Colon (tissue), 2 donors: ENCODE measurements around the gene ATP13A1.

Source experiments
- FAIRE-seq: peaks from 2 replicates; lab custom pipeline; 2012; peaks lifted over from hg19 to GRCh38; lab: Jason Lieb, UNC
- donor health status: control.
- donor health status: control.

The ATP13A1 gene

DNA sequence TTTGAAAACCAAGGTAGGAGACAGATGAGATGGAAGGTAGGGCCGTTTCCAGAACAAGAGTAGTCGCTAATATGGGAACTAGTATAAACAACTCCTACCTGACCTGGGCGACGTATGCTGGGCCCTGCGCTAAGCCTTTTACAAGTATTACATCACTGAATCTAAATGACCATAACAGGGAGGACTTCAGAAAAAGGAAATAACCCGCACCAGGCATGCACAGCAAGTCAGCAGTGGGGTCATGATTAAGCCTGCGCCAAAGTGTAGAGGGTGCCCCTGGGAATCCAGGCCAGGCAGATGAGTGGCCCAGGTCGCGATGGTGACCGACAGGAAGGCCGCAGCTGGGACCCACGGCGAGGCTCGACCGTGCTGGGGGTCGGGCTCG is 613 bp downstream of the ATP13A1 start:
- no peak for FAIRE-seq

DNA sequence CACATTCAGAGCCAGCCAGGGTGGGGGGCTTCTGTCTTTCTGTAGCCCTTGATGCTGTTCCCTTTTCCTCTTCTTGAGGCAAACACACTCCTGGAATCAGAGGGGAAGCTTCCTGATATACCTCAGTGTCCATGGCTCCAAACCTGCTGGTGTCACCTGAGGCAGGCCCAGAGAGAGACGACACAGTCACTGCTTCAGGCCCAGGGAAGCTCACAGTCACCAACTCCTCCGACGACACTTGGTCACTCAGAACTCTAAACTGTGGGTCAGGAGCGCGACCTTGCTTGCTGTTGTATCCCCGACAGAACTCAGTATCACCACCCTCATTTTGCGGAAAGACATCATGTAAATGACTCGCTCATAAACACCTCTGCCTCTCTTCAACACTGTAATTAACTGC is 1.1 kb downstream of the ATP13A1 start:
- FAIRE-seq, result no peak

DNA sequence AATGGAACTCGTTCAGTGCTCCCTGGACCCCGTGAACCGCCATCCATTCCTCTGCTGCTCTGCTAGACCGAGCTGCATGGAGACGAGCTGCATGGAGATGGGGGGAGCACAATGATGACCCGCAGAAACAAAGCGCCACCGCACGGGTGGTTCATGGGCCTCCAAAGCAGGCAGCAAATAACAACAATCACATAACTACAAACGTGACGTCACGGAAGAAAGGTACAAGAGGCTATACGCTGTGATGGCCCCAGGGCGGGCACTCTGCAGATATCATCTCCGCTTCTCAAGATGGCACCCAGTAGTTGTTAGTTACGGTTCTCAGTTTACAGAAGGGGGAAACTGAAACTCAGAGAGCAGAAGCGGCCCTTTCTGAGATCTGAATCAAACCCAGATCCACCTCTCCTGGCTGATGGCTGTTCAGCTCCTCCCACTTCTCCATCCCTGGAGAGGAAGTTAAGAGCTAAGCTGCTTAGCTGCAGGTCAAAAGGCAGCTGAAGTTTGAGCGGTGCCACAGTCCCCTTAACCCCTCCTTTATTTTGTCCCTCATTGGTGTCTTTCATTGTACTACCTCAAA is 1.7 kb downstream of the ATP13A1 start:
- FAIRE-seq, result no peak

DNA sequence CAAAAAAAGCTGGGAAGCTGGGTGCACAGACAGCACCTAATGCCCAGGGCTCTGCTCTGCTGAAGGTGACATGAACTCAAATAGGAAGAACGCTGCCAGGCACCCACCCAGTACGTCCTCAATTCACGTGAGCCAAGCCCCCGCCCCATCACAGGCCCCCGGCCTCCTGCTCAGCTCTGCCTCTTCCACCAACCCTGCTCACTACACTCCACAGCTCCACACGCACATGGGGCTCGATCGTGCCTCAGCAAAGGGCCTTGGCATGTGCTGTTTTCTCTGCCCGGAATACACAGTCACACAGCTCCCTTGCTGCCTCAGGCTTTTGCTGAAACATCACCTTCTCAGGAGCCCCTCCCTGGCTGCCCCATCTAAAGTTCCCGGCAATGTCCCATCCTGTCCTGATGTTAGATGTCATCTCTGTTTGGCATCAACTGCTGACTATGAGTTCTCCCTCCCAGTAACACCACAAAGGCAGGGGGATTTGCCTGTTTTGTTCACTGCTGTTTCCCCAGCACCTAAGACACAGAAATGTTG is 2.3 kb downstream of the ATP13A1 start:
- no peak for FAIRE-seq

DNA sequence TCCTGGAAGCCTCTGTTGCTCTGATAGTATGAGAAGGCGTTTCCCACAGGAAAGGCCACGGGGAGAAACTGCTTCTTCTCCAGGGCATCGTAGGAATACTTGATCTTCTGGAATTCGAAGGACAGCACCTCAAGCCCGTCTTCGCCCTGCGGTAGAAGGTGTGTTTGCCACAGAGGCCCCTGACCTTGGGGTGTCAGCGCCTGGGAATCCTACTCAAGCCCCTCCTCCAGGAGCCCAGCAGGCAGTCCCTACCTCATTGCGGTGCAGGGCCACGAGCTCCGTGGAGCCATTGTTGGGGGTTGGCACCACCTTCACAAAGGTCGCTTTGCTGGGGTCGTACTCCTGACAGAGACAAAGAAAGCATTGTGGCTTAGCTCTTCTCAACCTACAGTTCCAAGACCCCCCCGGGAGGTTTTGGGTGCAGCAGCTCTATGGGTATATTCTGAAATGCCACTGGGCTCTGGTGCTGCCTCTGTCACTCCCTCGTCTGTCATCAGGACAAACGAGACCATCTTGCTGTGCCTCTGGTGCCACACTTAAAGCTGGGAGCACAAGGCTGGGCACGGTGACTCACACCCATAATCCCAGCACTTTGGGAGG is 3.7 kb downstream of the ATP13A1 start:
- no peak for FAIRE-seq

DNA sequence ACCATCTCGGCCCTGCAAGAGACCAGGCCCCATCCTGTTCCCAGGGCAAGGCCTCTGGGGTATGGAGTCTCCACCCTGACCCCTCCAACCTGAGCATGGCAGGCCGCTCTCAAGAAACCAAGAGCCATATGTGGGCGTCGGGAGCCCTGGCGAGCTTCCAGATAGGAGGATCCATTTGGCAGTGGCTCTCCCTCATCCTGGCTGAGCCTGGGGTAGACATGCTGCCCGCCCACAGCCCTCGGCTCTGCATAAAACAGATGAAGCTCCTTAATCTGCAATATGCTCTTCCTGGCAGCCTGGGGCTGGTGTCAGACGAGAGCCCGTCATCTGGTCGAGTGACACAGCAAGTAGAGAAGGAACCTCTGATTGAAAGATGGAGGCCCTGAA is 6.1 kb downstream of the ATP13A1 start:
- no peak for FAIRE-seq

DNA sequence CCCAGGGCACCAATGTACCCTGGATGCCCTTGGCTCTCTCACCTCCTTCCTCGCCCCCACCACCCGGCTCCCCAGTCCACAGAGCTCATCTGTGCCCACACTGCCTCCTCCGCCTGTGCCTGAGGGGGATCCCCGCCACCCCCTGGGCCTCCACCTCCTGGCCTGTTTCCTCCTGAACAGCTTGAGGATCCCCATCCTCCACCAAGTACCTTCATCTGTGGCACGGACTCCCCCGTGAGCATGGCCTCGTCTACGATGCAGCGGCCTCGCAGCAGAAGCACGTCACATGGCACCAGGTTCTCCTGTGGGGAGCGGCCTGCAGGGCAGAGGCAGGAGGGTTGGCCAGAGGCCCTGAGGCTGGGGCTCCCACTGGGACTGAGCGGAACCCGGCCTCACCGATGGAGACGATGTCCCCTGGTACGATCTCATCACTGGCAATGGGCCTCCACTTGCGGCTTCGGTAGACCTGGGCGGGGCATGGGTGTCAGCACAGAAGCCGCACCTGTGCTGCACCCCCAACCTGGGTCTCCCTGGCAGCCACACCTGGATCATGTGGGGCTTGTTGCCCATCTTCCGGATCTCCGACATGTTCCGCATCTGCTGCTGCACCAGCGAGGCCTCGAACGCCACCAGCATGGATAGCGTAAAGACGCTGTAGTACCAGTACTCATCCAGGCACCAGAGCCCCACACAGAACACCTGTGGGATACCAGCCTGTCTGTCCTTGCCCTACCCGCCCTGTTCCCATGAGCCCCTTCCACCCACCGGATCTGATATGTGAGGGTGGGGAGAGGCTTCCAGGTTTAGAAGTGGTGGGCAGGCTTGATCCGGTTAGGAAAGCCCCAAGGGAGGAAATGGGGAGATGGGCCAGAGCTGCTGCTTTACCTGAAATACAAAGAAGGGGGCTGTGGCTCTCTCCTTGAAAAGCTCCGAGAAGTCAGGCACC is 6.8 kb downstream of the ATP13A1 start:
- no peak for FAIRE-seq

DNA sequence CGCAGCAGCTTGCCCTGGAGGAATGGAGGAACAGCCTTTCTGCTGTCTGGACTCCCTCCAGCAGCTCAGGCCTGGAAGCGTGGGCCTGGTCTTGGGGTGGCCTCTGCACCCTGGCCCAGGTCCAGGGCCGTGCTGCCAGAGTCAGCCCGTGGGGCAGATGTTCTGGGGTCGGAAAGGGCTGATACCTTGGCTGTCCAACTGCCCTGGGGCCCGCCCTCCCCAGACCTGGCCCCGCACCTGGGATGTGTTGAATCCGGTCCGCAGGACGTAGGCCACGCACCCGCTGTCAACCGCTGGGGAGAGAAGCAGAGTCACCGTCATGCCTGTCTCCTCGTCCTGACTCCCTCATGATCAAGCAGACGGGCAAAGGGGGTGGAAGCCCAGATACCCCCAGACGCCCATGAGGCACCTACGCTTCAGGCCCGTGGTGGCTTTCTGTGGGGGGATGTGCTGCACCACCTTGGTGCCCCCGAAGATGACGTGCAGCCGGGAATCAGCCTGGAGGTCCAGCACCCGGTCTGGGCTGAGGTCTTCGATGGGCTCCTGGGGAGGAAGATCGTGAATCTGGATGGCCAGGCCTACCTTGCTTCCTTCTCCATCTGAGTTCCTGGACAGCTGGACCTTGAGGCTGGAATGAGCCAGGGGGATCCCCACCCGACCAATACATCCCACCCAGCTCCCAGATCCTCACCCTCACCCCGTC is 7.7 kb downstream of the ATP13A1 start:
- FAIRE-seq, result no peak

DNA sequence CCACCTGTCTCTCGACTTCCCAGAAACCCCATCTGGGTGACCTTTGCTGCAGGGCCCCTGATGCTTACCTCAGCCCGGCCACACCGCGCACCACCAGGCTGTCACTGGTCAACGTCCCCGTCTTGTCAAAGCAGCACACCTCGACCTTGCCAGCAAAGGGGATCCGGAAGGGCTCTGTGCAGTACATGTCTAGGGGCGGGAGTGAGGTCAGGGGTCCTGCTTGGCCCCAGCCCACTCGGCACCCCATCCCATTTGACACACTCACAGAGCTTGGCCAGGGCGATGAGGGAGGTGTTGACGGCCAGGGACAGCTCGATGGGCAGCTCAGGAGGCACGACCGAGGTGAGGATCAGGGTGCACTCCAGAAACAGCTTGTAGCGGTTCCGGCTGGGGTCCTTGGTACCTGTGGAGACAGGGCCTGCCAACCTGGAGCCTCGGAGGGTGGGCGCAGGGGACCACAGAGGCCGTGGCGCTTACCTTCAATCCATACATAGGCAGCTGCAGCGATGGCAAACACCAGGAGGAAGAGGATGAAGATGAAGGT is 8.4 kb downstream of the ATP13A1 start:
- no peak for FAIRE-seq

DNA sequence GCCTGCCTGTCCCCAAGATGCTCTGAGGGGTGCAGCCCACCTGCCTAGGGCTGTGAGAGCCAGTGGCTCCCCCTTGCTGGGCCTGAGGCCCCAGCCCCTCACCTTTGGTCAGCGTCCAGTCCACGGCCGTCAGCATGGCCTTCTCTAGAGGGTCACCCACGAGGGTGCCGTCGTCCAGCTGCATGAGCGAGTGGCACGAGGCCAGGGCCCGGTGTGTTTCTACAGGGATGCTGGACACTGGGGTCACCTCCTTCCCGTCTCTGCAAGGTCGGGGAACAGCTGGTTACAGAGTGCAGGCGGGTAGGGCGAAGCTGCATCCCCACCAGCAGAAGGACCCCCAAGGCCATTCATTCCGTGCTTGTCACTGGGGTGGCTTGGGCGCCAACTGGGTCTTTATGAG is 9.0 kb downstream of the ATP13A1 start:
- FAIRE-seq, result no peak

DNA sequence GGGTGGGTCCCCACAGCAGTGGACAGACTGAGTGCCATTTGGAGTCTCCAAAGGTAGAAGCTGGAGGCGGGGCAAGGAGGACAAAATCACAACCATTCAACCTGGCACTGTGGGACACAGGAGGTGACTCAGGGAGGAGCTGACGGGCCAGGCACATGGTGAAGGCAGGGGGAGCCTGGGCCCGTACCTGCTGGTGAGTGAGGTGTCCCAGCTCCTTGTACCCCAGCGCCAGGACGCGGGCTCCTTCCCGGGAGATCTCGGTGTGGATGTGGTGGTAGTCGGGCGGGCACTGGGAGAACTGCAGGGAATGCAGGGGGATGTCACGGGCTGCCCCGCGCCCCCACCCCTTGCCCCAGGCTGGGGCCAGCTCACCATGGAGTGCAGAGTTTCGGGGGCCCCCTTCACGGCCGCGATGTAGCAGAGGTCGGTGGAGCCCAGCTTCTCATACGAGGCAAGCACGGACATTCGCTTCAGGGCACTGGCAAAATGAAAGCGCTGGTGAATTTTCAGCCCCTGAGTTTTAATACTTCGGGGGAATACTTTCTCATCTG is 9.8 kb downstream of the ATP13A1 start:
- FAIRE-seq, result no peak

DNA sequence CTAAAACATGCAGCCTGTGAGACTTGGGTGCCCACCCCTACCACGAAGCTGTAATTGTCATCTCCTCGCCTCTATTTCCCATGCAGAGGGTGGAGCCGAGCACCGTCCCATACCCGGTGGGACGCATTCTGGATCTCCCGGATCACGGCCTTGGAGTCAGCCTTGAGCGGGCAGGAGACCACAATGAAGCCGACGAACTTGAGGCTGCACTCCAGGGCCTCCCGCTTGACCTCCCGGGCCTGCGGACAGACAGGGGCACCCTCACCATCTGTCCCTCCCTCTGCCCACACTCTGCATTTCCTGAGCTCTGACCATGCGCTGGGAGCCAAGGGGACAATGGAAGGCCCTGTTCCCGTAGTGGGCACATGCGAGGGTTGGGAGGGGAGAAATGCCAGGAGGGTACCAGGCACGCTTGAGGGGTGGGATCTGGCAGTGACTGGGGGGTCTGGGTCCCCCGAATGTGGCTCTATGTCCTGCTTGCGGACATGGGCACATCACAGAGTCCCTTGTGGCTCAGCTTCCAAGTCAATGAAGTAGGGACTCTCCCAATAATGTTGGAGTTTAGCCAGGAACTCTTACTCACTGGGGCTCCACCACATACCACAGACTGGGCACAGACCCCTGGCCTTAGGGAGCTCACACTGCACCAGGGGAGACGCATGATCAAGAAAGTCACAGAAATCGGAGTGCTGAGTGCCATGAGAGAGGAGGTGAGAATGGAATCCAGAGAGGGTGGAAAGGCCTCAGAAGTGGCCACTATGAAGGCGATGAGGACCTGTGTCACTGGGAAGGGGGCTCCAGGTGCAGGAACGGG is 10.8 kb downstream of the ATP13A1 start:
- no peak for FAIRE-seq

DNA sequence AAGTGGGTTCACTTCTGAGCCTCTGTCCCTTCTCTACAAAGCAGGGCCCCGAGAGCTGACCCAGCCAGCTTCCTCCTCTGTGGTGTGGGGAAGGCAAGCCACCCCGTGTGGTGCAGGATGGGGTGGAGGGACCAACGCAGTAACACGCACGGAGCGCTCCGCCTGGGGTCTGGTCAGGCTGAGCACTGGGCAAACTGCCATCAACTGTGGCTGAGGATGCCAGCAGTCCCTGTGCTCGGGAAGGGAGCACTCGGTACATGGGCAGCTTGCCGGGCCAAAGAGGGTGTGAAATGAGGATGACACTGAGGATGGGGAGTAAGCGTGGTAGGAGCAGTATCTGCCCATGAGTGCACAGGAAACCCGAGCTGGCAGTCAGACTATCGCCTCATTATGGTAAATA is 12.4 kb downstream of the ATP13A1 start:
- no peak for FAIRE-seq

DNA sequence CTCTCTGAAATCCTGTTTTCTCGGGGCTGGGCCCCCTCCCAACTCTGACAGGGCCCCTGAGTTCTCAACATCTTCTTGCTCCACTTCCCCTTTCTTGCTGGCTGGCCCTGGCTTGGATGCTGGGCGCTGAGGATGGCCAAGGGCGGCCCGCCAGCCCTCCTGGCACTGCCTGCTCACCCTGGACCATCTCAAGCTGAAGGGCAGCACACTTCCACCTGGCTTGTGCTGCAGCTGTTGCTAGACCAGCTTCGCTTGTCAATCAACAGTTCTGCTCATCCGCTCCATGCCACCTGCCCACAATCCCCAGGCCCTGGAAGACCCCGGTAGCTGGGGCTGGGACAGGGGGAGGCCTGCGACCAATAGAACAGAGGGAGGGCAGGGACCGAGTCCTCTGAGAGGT is 13.1 kb downstream of the ATP13A1 start:
- FAIRE-seq, result no peak

DNA sequence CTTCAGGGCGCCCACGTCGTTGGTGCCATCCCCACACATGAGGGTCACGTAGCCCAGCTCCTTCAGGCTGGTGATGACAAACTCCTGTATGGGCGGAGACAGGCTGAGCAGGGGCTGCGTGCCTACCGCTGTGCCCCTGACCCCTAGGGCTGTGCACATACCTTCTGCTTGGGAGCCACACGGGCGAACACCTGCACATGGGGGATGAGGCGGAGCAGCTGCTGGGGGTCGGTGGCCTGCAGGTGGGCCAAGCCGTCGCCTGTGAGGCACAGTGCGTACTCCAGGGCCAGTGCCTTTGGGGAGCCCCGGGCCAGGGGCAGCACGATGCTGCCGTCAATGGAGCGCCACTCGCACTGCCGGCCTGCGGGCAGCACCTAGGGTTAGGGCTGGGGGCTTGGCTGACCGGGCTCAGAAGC is 13.9 kb downstream of the ATP13A1 start:
- no peak for FAIRE-seq

DNA sequence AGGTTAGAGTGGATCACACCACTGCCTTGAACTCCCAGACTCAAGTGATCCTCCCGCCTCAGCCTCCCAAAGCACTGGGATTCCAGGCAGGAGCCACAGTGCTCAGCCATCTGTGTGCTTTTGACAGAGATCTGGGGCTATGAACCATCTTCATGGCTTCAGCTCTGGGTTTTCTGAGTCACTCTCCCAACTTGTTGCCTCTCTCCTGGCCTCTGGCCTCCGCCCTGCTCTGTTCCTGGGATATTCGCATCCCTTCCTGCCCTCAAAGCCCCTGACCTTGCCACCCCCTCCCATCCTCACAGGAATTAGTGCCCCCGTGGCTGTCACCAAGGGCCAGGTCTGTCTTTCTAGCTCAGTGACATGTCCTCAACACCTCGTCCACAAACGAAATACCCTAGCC is 14.3 kb downstream of the ATP13A1 start:
- no peak for FAIRE-seq

DNA sequence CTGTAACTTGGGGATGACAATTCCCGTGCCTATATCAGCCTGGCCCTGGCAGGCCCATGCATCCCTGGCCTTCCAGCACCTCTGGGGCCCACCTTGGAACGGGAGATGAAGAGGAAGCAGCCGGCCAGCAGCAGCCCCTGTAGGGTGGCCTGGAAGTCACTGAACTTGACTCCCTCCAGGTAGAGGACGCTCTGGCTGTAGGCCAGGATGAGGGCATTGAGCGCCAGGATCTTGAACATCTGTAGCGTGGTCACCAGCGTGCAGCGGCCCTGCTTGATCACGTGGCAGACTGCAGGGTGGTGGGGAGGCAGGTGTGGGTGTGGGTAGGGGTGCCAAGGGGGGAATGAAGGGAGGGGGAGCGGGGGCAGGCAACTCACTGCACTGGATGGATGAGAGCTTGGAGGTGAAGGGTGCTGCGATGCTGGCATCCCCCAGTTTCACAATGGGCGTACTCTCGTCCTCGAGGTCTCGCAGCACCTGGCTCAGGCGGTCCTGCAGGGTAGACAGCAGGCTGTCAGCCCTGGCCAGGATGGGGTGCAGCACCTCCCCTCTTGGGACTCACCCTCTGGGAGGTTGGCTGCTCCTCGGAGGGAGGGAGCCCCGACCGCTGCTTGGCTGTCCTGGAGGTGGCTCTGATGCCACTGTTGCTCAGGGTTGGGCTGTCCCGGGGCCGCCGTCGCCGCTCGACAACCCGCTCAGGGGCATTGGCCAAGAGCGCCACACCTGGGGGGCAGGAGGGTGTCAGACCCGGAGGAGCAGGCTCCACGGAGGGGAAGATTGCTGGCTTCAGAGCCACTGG is 16.2 kb downstream of the ATP13A1 start:
- no peak for FAIRE-seq

DNA sequence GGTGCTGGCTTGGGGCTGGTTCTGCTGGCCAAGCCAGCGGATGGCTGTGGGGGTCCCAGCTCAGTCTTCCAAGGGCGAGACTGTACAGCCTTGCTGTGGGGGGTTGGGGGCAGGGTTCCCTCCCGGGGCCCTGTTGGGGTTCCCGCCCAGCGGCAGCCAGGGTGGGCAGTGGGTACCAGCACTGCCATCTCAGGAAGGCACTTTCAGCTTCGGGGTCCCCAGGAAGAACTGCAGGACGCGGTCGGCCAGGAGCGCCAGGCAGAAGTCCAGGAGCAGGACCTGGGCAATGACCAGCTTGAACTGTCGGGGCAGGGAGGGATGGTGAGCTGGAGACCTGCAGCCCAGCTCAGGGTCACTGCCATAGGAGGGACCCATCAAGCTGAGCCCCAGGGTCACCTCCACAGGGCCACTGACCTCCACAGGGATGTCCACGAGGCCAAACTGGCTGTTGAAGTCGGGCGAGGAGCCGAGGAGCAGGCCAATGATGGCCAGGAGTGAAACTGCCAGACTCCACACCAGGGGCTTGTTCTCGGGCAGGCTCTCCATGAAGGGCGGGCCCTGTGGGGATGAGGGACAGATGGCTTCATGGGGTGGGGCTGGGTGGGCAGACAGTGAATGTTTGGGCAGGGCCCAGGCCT is 18.1 kb downstream of the ATP13A1 start:
- no peak for FAIRE-seq

DNA sequence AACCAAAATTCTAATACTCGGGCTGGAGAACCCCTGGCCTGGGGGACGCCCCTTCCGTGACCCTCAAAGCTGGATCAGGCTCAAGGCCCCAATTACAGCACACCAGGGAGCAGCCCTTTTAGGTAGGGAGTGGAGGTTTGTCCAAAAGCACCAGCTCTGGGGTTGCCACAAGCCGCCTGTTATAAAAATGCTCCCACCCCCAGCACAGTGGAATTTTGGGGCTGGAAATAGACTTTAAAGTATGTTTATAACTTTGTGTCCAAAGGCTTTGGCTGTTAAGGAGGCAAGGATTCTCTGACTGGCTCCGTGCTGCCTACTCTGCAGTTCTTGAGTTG is 19.5 kb downstream of the ATP13A1 start:
- FAIRE-seq, result no peak
